Osteocyte (in vitro differentiated cells): ENCODE results near the gene FNDC3B. TPM values are rescaled to one million over a fixed set of nuclear protein-coding genes. Genes with fewer than 3 reads are reported as not detected.

Experiments
- DNase-seq: peaks from one replicate; pipeline ENCODE4 v3.0.0; 2021; ENCODE audit warnings: mixed read lengths; ENCODE audit not compliant: unreplicated experiment; ENCODE audit errors: extremely low spot score
- H3K27ac Mint-ChIP-seq: one replicate; pipeline ENCODE4 v1.8.0; 2021; ENCODE audit warnings: mild to moderate bottlenecking, mixed read lengths; ENCODE audit not compliant: unreplicated experiment
- H3K27me3 Mint-ChIP-seq: one replicate; pipeline ENCODE4 v1.8.0; 2021; ENCODE audit warnings: mixed read lengths; ENCODE audit not compliant: unreplicated experiment
- H3K36me3 Mint-ChIP-seq: one replicate; pipeline ENCODE4 v1.8.0; 2021; ENCODE audit warnings: mixed read lengths; ENCODE audit not compliant: unreplicated experiment
- H3K4me1 Mint-ChIP-seq: one replicate; pipeline ENCODE4 v1.8.0; 2021; ENCODE audit warnings: mixed read lengths; ENCODE audit not compliant: unreplicated experiment
- H3K4me3 Mint-ChIP-seq: one replicate; pipeline ENCODE4 v1.8.0; 2021; ENCODE audit warnings: mild to moderate bottlenecking, moderate library complexity, mixed read lengths; ENCODE audit not compliant: unreplicated experiment
- H3K9me3 Mint-ChIP-seq: one replicate; pipeline ENCODE4 v1.8.0; 2021; ENCODE audit warnings: mixed read lengths; ENCODE audit not compliant: unreplicated experiment
- CTCF ChIP-seq: fragments of 200-600 bp; sonication (generic); IDR thresholded peaks from 2 replicates; pipeline ENCODE4 v1.5.0; 2021; ENCODE audit warnings: antibody characterized with exemption, mild to moderate bottlenecking, moderate library complexity
- total RNA-seq: library from RNA; stranded (reverse); gene quantifications from 2 replicates; pipeline ENCODE4 v1.2.1, GENCODE V29; 2021

The FNDC3B gene
- total RNA-seq, 1 donor from 2014 or later: 240 TPM

GRCh38 chr3:172129850-172130716 lies 90.7 kb downstream of the FNDC3B start:
- DNase-seq: no peak
- TF ChIP-seq CTCF: no peak
- Mint-ChIP-seq H3K4me3 (peak overlapping the region; percentile 22), H3K4me1 (peaks cover 67% of the 10 kb centered on the region), H3K9me3 (no peaks in the 10 kb centered on the region), H3K27ac (peak overlapping the region; percentile 88), H3K27me3 (no peaks in the 10 kb centered on the region), H3K36me3 (peaks cover 43% of the 10 kb centered on the region)

GRCh38 chr3:172130717-172131050 lies 91.3 kb downstream of the FNDC3B start:
- Mint-ChIP-seq H3K4me3 (no peak overlapping the region), H3K9me3 (no peaks in the 10 kb centered on the region), H3K27ac (peak overlapping the region; percentile 88), H3K4me1 (peaks cover 65% of the 10 kb centered on the region), H3K27me3 (no peaks in the 10 kb centered on the region), H3K36me3 (peaks cover 44% of the 10 kb centered on the region)
- TF ChIP-seq CTCF: no peak
- DNase-seq: no peak

GRCh38 chr3:172131746-172132145 lies 92.4 kb downstream of the FNDC3B start:
- peaks cover 40% of the 10 kb centered on the region for H3K36me3 Mint-ChIP-seq
- DNase-seq: no peak
- H3K4me3 Mint-ChIP-seq: no peak overlapping the region
- peaks cover 61% of the 10 kb centered on the region for H3K4me1 Mint-ChIP-seq
- no peaks in the 10 kb centered on the region for H3K27me3 Mint-ChIP-seq
- no peak for TF ChIP-seq CTCF
- no peaks in the 10 kb centered on the region for H3K9me3 Mint-ChIP-seq
- H3K27ac Mint-ChIP-seq: peak overlapping the region; percentile 41

- no peak for DNase-seq
- peak overlapping the region; percentile 41 for H3K27ac Mint-ChIP-seq
- peaks cover 56% of the 10 kb centered on the region for H3K4me1 Mint-ChIP-seq
- H3K36me3 Mint-ChIP-seq: peaks cover 38% of the 10 kb centered on the region
- no peaks in the 10 kb centered on the region for H3K9me3 Mint-ChIP-seq
- H3K27me3 Mint-ChIP-seq: no peaks in the 10 kb centered on the region
- TF ChIP-seq CTCF: no peak
- no peak overlapping the region for H3K4me3 Mint-ChIP-seq
Observed at GRCh38 chr3:172132159-172132586, 92.8 kb downstream of the FNDC3B start.

GRCh38 chr3:172132721-172133311 lies 93.4 kb downstream of the FNDC3B start:
- DNase-seq: no peak
- Mint-ChIP-seq H3K27me3 (no peaks in the 10 kb centered on the region), H3K27ac (no peak overlapping the region), H3K4me3 (no peak overlapping the region), H3K9me3 (no peaks in the 10 kb centered on the region), H3K36me3 (peaks cover 38% of the 10 kb centered on the region), H3K4me1 (peaks cover 58% of the 10 kb centered on the region)
- no peak for TF ChIP-seq CTCF
